ENCODE data around the gene SULT1A3. TPM values are rescaled to one million over a fixed set of nuclear protein-coding genes. Genes with fewer than 3 reads are reported as not detected.
"Not testable (repeated sequence)": the region's sequence is repeated elsewhere in the genome, so short reads cannot be mapped to it uniquely, and the experiment has no call there.

Gene SULT1A3
- total RNA-seq, 2 donors from 2014 or later, result 14.5 to 22.1 TPM

DNA sequence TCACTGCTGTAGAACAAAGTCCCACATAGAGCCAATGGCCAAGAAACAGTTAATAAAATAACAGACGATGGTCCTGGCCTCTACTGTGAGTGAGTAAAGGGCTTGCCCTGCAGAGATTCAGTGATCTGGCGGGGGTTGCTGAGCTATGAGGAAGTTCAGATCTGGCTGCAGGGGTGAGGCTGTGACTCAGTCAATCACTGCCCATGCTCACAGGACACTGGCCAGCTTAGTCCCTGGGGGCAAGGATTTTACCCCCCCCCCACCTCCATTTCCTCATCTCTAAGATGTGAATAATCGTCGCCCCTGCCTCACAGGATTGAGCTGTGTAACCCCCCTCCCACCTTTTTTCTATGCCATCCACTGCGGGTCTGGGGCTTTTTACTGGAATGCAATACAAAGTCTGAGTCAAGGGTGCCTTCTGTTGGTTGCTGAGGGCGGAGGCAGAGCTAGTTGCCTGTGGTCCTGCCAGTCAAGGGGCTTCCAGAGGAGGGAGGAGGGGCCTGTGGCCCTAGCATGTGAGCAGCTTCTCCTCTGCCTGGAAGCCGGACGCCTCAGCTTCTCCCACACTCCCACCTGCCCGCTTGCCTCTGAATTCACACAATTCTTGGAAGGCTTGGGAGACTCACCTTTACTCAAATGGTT lies 8.1 kb downstream of the SULT1A3 start:
- H3K36me3 ChIP-seq (ENCODE audit: control insufficient read depth, insufficient read depth, low read length); DNase-seq; H3K4me1 Mint-ChIP-seq; H3K27ac ChIP-seq (ENCODE audit: low read depth, low read length); H3K27me3 ChIP-seq (ENCODE audit: control insufficient read depth, insufficient read depth, low read length, poor library complexity, severe bottlenecking); H3K4me3 Mint-ChIP-seq; H3K9ac ChIP-seq (ENCODE audit: extremely low read depth, low read length, poor library complexity, severe bottlenecking); H3K9me3 ChIP-seq (ENCODE audit: control insufficient read depth, low read length); H3K4me1 ChIP-seq (ENCODE audit: control insufficient read depth, insufficient read depth, low read length); H3K9me3 Mint-ChIP-seq; H3K27me3 Mint-ChIP-seq (ENCODE audit: insufficient read depth); H3K36me3 Mint-ChIP-seq (ENCODE audit: low read depth); H3K4me3 ChIP-seq (ENCODE audit: low read length); H3K27ac Mint-ChIP-seq: not testable (repeated sequence)
- WGBS, 2 experiments (ENCODE audit: insufficient coverage in 1 of 2, insufficient read length in 1 of 2), result no CpG with 5 or more reads among the region's 9 CpGs

DNA sequence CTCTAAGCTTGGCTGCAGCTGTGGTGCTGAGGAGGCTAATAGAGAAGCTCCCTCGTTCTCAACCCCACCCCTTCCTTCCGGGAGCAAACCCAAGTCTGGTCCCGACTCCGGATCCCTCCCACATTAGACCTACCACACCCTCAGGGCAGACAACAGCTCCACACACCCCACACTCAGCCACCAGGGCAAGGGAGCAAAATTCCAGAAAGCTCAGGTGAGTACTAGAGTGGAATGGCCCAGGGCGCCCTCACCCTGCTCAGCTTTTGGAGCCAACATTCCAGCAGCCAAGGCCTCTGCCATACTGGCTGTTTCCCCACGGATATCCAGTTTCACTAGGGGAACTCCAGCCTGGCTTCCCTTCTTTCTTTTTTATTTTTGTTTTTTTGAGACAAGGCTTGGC lies 10.0 kb downstream of the SULT1A3 start:
- H3K4me3 ChIP-seq (ENCODE audit: low read length); H3K9me3 ChIP-seq (ENCODE audit: control insufficient read depth, low read length); H3K27me3 ChIP-seq (ENCODE audit: control insufficient read depth, insufficient read depth, low read length, poor library complexity, severe bottlenecking); H3K9me3 Mint-ChIP-seq; H3K27ac ChIP-seq (ENCODE audit: low read depth, low read length); H3K9ac ChIP-seq (ENCODE audit: extremely low read depth, low read length, poor library complexity, severe bottlenecking); H3K4me1 Mint-ChIP-seq; H3K27ac Mint-ChIP-seq; H3K4me3 Mint-ChIP-seq; H3K4me1 ChIP-seq (ENCODE audit: control insufficient read depth, insufficient read depth, low read length); H3K36me3 Mint-ChIP-seq (ENCODE audit: low read depth); H3K27me3 Mint-ChIP-seq (ENCODE audit: insufficient read depth); H3K36me3 ChIP-seq (ENCODE audit: control insufficient read depth, insufficient read depth, low read length); DNase-seq: not testable (repeated sequence)
- no CpG with 5 or more reads among the region's 6 CpGs for WGBS, 2 experiments (ENCODE audit: insufficient coverage in 1 of 2, insufficient read length in 1 of 2)

DNA sequence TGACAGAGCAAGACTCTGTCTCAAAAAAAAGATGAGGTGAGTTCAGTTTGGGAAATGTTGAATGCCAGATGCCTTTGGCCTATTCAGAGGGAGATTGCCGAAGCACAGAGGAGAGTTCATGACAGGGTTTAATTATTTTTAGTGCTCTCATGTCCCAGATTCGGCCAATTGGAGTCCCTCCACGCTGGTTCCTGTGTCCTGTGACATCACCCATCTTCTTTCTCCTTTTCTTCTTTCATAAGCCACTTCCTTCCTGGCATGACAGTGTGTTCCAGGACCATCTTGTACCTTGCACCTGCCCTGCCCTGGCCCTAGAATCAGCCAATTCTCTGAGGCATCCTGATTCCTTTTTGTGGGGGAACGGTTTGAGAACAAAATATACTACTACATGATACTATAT lies 12.4 kb downstream of the SULT1A3 start:
- H3K4me1 Mint-ChIP-seq; H3K4me3 Mint-ChIP-seq; H3K27me3 Mint-ChIP-seq (ENCODE audit: insufficient read depth); H3K36me3 ChIP-seq (ENCODE audit: control insufficient read depth, insufficient read depth, low read length); H3K4me3 ChIP-seq (ENCODE audit: low read length); H3K9me3 Mint-ChIP-seq; DNase-seq; H3K9ac ChIP-seq (ENCODE audit: extremely low read depth, low read length, poor library complexity, severe bottlenecking); H3K27ac Mint-ChIP-seq; H3K4me1 ChIP-seq (ENCODE audit: control insufficient read depth, insufficient read depth, low read length); H3K9me3 ChIP-seq (ENCODE audit: control insufficient read depth, low read length); H3K36me3 Mint-ChIP-seq (ENCODE audit: low read depth); H3K27ac ChIP-seq (ENCODE audit: low read depth, low read length); H3K27me3 ChIP-seq (ENCODE audit: control insufficient read depth, insufficient read depth, low read length, poor library complexity, severe bottlenecking): not testable (repeated sequence)
- WGBS, 2 experiments (ENCODE audit: insufficient coverage in 1 of 2, insufficient read length in 1 of 2), result no CpG with 5 or more reads among the region's 4 CpGs

DNA sequence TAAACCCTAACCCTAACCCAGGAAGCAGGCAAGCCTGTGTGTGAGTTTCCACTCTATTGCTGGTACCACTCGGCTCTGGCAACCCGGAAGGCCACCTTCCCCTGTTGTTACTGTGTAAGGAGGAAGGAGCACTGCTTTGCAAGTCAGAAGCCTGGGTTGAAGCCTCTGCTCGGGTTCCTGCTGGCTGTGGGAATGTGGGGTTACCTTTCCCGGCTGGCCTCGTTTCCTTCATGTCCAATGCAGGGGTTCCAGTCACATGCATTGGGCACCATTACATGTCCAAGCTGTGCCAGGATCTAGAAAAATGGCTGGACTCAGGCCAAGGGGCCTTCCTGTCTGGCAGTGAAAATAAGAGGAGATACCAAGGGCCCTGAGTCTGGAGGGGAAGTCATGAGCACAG lies 18.0 kb downstream of the SULT1A3 start:
- not testable (repeated sequence) for H3K27me3 Mint-ChIP-seq (ENCODE audit: insufficient read depth); H3K27ac Mint-ChIP-seq; H3K36me3 ChIP-seq (ENCODE audit: control insufficient read depth, insufficient read depth, low read length); H3K27ac ChIP-seq (ENCODE audit: low read depth, low read length); H3K9ac ChIP-seq (ENCODE audit: extremely low read depth, low read length, poor library complexity, severe bottlenecking); H3K4me3 ChIP-seq (ENCODE audit: low read length); H3K4me3 Mint-ChIP-seq; H3K9me3 ChIP-seq (ENCODE audit: control insufficient read depth, low read length); H3K4me1 Mint-ChIP-seq; H3K27me3 ChIP-seq (ENCODE audit: control insufficient read depth, insufficient read depth, low read length, poor library complexity, severe bottlenecking); H3K36me3 Mint-ChIP-seq (ENCODE audit: low read depth); DNase-seq; H3K9me3 Mint-ChIP-seq; H3K4me1 ChIP-seq (ENCODE audit: control insufficient read depth, insufficient read depth, low read length)
- no CpG with 5 or more reads among the region's 5 CpGs for WGBS, 2 experiments (ENCODE audit: insufficient coverage in 1 of 2, insufficient read length in 1 of 2)

DNA sequence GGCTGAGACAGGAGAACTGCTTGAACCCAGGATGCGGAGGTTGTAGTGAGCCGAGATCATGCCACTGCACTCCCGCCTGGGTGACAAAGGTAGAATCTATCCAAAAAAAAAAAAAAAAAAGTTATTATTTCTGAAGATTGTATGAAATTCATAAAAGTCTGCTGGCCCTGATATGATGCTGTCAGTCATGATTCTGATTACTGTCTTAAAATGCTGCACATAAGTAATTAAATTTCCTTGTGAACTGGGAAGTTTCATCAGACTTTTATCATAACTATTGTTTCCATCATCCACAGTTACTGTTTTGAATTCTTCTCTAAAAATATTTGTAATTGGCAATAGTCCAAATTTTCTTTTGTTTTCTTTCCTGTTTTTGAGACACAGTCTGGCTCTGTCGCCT lies 49.3 kb downstream of the SULT1A3 start, which contains the start of gene NPIPB13:
TSS of gene NPIPB13 (minus strand) at position 101 of the 400 bp plus-strand sequence. CDS start 2,906 bp downstream, outside the sequence.
- H3K27me3 ChIP-seq (ENCODE audit: control insufficient read depth, insufficient read depth, low read length, poor library complexity, severe bottlenecking); H3K4me1 Mint-ChIP-seq: not testable (repeated sequence)
- no CpG with 5 or more reads among the region's 4 CpGs for WGBS, 2 experiments (ENCODE audit: insufficient coverage in 1 of 2, insufficient read length in 1 of 2)

More for the DNA sequence above, 49.3 kb downstream of the SULT1A3 start, which contains the start of gene NPIPB13:
- not testable (repeated sequence) for H3K36me3 Mint-ChIP-seq (ENCODE audit: low read depth); H3K9ac ChIP-seq (ENCODE audit: extremely low read depth, low read length, poor library complexity, severe bottlenecking); DNase-seq; H3K4me1 ChIP-seq (ENCODE audit: control insufficient read depth, insufficient read depth, low read length); H3K4me3 Mint-ChIP-seq; H3K9me3 ChIP-seq (ENCODE audit: control insufficient read depth, low read length); H3K27ac Mint-ChIP-seq; H3K9me3 Mint-ChIP-seq; H3K27me3 Mint-ChIP-seq (ENCODE audit: insufficient read depth); H3K36me3 ChIP-seq (ENCODE audit: control insufficient read depth, insufficient read depth, low read length); H3K27ac ChIP-seq (ENCODE audit: low read depth, low read length); H3K4me3 ChIP-seq (ENCODE audit: low read length)

Other genes starting within 250 kb of the SULT1A3 start
- 100 to 1,000 TPM; 122 to 136 TPM for gene TMEM219, start 237.2 kb upstream of the SULT1A3 start, total RNA-seq
- 10 to 100 TPM; 44.6 to 50.2 TPM for gene TAOK2, start 225.4 kb upstream of the SULT1A3 start, total RNA-seq
- gene HIRIP3, start 203.6 kb upstream of the SULT1A3 start, total RNA-seq, result 10 to 100 TPM in 1 of 2 donors, 1 to 10 TPM in 1; 9.4 to 13.9 TPM
- gene INO80E, start 203.0 kb upstream of the SULT1A3 start, total RNA-seq, result 10 to 100 TPM; 77.4 to 80.1 TPM
- 1 to 10 TPM; 6.2 to 9.9 TPM for gene DOC2A, start 188.2 kb upstream of the SULT1A3 start, total RNA-seq
- not detected for gene C16orf92, start 176.1 kb upstream of the SULT1A3 start, total RNA-seq
- 1 to 10 TPM; 3.3 to 3.5 TPM for gene TLCD3B, start 168.0 kb upstream of the SULT1A3 start, total RNA-seq
- 100 to 1,000 TPM; 645 to 652 TPM for gene ALDOA, start 133.5 kb upstream of the SULT1A3 start, total RNA-seq
- gene PPP4C, start 123.3 kb upstream of the SULT1A3 start, total RNA-seq, result 100 to 1,000 TPM; 150 to 151 TPM
- gene TBX6, start 107.3 kb upstream of the SULT1A3 start, total RNA-seq, result 1 to 10 TPM; 3.0 to 6.3 TPM
- gene YPEL3, start 103.0 kb upstream of the SULT1A3 start, total RNA-seq, result 10 to 100 TPM; 42.0 to 57.2 TPM
- 1 to 10 TPM; 2.7 to 6.5 TPM for gene GDPD3, start 85.7 kb upstream of the SULT1A3 start, total RNA-seq
- gene MAPK3, start 76.0 kb upstream of the SULT1A3 start, total RNA-seq, result 10 to 100 TPM; 53.8 to 62.0 TPM
- gene CORO1A, start 15.7 kb upstream of the SULT1A3 start, total RNA-seq, result 1 to 10 TPM in 1 of 2 donors, under 1 TPM in 1; 0.93 to 2.1 TPM
- 100 to 1,000 TPM; 125 to 134 TPM for gene BOLA2B, start 5.6 kb upstream of the SULT1A3 start, total RNA-seq
- gene SLX1A, start 5.4 kb upstream of the SULT1A3 start, total RNA-seq, result 10 to 100 TPM; 37.7 to 48.8 TPM
- gene NPIPB13, start 49.2 kb downstream of the SULT1A3 start, total RNA-seq, result 10 to 100 TPM; 18.3 to 31.1 TPM
- gene CD2BP2, start 156.1 kb downstream of the SULT1A3 start, total RNA-seq, result 10 to 100 TPM; 75.4 to 76.0 TPM
- gene TBC1D10B, start 171.2 kb downstream of the SULT1A3 start, total RNA-seq, result 10 to 100 TPM; 30.7 to 36.3 TPM
- gene MYL11, start 175.5 kb downstream of the SULT1A3 start, total RNA-seq, result 1 to 10 TPM in 1 of 2 donors, not detected in 1; 1.2 TPM
- 1 to 10 TPM; 1.1 to 2.3 TPM for gene SEPTIN1, start 183.3 kb downstream of the SULT1A3 start, total RNA-seq
- 10 to 100 TPM; 40.1 to 58.4 TPM for gene ZNF48, start 196.2 kb downstream of the SULT1A3 start, total RNA-seq
- 10 to 100 TPM; 14.7 to 16.6 TPM for gene ZNF771, start 208.4 kb downstream of the SULT1A3 start, total RNA-seq
- 10 to 100 TPM; 54.8 to 61.9 TPM for gene DCTPP1, start 230.8 kb downstream of the SULT1A3 start, total RNA-seq
- gene SEPHS2, start 246.6 kb downstream of the SULT1A3 start, total RNA-seq, result 10 to 100 TPM; 35.7 to 37.5 TPM

Data from endodermal cell (in vitro differentiated cells).